ENCODE results near the gene PRSS21. TPM values are rescaled to one million over a fixed set of nuclear protein-coding genes. Genes with fewer than 3 reads are reported as not detected.

The PRSS21 gene
- total RNA-seq, 1 donor from 2014 or later = not detected

DNA sequence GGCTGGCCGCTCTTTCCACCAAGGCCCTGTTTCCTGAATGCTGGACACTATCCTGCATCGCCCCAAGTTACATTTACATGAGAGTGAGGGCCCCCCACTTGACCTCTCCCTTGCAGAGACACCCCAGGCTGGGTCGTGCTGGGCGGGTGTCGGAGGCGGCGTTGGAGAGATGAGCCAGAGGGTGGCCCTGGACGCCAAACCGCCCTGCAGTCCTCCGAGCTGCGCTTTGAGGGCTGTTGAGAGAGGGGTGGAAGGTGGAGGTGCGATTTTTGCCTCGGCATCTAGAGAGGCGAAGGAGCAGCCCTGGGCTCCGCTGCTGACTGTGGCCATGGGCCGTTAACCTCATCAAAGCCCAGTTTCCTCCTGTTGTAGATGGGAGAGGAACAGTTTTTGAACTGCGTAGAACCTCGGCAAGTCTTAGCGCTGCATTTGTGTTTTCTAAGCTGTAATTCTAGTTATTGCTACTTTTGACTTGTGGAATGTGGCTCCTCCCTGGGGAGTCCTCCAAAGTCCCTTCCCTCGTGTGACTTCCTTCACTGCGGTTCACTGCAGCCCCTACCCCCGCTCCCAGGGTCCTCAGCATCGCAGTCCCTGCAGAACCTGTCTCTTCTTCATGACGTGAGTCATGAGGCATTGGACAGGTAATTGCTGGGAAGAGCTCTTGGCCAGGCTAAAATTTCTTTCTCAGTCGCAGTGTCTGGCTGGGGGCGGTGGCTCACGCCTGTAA is 39.0 kb upstream of the PRSS21 start:
- peaks cover 10 to 13% of the 10 kb centered on the region in 2 donors for H3K36me3 ChIP-seq
- intact Hi-C loops (cut with DNase I) = loop anchor here (1.0 to 10.0 kb wide), 5 partner anchors 26 to 263 kb away; partner anchors contain the start of genes ATP6V0C and SRRM2

GRCh38 chr16:2778630-2778958 is 38.4 kb upstream of the PRSS21 start:
- no peaks in the 10 kb centered on the region for H3K9me3 ChIP-seq
- H3K4me1 ChIP-seq = peaks cover 9 to 17% of the 10 kb centered on the region in 2 donors
- H3K27ac ChIP-seq = peak overlapping the region; percentile 99 to 100
- intact Hi-C loops (cut with DNase I) = loop anchor here (5.0 to 10.0 kb wide), 3 partner anchors 89 to 264 kb away; partner anchors contain the start of gene ATP6V0C
- H3K27me3 ChIP-seq = no peaks in the 10 kb centered on the region
- peaks cover 5 to 8% of the 10 kb centered on the region in 2 donors for H3K36me3 ChIP-seq
- no peak for TF ChIP-seq CTCF (IDR thresholded peaks at IDR 0.05)
- peak overlapping the region; percentile 91 to 100 for H3K4me3 ChIP-seq
- DNase-seq (ENCODE audit: low spot score in 2 of 2) = peak in 1 of 2 donors; percentile 46

More for the DNA sequence above, 39.0 kb upstream of the PRSS21 start:
- DNase-seq (ENCODE audit: low spot score in 2 of 2) = no peak
- H3K4me3 ChIP-seq = peak overlapping the region; percentile 91 to 100
- peaks cover 9 to 17% of the 10 kb centered on the region in 2 donors for H3K4me1 ChIP-seq
- H3K27me3 ChIP-seq = no peaks in the 10 kb centered on the region
- H3K27ac ChIP-seq = peak overlapping the region; percentile 99 to 100
- no peak for TF ChIP-seq CTCF (IDR thresholded peaks at IDR 0.05)
- no peaks in the 10 kb centered on the region for H3K9me3 ChIP-seq

DNA sequence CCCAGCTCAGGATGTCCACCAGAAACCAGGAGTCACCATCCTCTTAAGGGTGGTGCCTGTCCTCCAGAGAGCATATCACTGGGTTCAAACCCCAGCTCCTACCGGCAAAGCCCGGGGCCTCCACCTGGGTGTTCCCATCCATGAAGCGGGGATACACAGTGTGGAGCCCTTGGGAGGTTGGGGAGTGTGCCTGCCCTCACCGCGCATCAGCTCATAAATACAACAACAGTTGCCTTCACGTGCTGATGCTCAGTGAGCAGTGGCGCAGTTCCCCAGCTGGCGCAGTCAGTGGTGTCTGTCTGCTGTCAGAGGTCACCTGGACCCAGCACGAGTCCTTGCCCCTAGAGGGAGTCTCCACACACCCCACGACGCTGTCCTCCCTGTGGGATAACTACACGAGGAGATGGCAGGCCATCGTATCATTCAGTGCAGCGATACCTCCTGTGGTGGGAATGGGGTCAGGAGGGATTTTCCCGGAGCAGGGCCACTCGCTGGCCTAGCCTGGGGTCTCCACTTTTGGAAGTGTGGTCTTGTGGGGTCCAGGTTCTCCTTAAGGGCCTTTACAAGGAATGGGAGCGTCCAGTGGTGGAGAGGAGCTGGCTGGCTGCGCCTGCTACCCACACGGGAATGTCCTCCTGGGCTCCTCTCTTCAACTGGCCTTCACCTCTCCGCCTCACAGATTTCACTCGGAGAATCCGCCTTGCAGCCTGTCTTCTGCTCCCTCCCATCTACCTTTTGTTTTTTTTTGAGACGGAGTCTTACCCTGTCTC is 37.7 kb upstream of the PRSS21 start:
- Histone ChIP-seq H3K4me1 (peaks cover 9 to 17% of the 10 kb centered on the region in 2 donors), H3K27me3 (no peaks in the 10 kb centered on the region), H3K9me3 (no peaks in the 10 kb centered on the region), H3K27ac (no peak overlapping the region), H3K4me3 (no peak overlapping the region), H3K36me3 (peaks cover 4 to 5% of the 10 kb centered on the region in 2 donors)
- DNase-seq (ENCODE audit: low spot score in 2 of 2) = peak in 1 of 2 donors; percentile 56
- intact Hi-C loops (cut with DNase I) = loop anchor here (5.0 to 10.0 kb wide), 3 partner anchors 88 to 265 kb away; partner anchors contain the start of gene ATP6V0C
- TF ChIP-seq CTCF (IDR thresholded peaks at IDR 0.05) = no peak

GRCh38 chr16:2779978-2780898 is 36.8 kb upstream of the PRSS21 start:
- Histone ChIP-seq H3K4me3 (no peak overlapping the region), H3K27ac (no peak overlapping the region), H3K36me3 (peaks cover 0 to 1% of the 10 kb centered on the region in 2 donors), H3K4me1 (peaks cover 8 to 17% of the 10 kb centered on the region in 2 donors), H3K27me3 (peaks cover 4% of the 10 kb centered on the region), H3K9me3 (no peaks in the 10 kb centered on the region)
- TF ChIP-seq CTCF (IDR thresholded peaks at IDR 0.05) = no peak
- intact Hi-C loops (cut with DNase I) = loop anchor here (5.0 to 10.0 kb wide), 3 partner anchors 87 to 265 kb away; partner anchors contain the start of gene ATP6V0C
- DNase-seq (ENCODE audit: low spot score in 2 of 2) = peak in 1 of 2 donors; percentile 42

Data from ascending aorta (tissue), 2 donors.